HEK293 (cell line): ENCODE measurements around the gene EFNA2.

Experiments used
- CTCF ChIA-PET: fragments of 350-600 bp; formaldehyde crosslinking; extraction: SDS; loops from one replicate; lab custom pipeline; 2021; ENCODE audit warnings: antibody characterized with exemption; lab: Yijun Ruan, JAX
- POLR2A ChIA-PET: fragments of 300-600 bp; formaldehyde crosslinking; extraction: SDS; loops from one replicate; lab custom pipeline; 2020; ENCODE audit warnings: antibody characterized with exemption, inconsistent platforms; lab: Yijun Ruan, JAX
- H3K27ac ChIP-seq: fragments of 200-500 bp; sonication (Bioruptor generic); 2 replicates; pipeline ENCODE4 v1.5.1; 2014; ENCODE audit warnings: low read depth, low read length, control low read depth, inconsistent platforms; ENCODE audit errors: extremely low read depth
- H3K36me3 ChIP-seq, 2 experiments: fragments of 200-500 bp in 1 of 2; sonication (Bioruptor generic) in 1 of 2; 1 replicate in 1 of 2; 2 replicates in 1 of 2; pipeline ENCODE4 v1.5.1; 2014 to 2017; ENCODE audit warnings: inconsistent platforms in 2 of 2, low read length in 2 of 2; ENCODE audit not compliant: control insufficient read depth in 2 of 2, insufficient read depth in 1 of 2
- H3K4me1 ChIP-seq: fragments of 200-500 bp; sonication (Bioruptor generic); 2 replicates; pipeline ENCODE4 v1.5.1; 2014; ENCODE audit warnings: mild to moderate bottlenecking, low read length, inconsistent platforms; ENCODE audit not compliant: control insufficient read depth, insufficient read depth
- H3K4me3 ChIP-seq: 2 replicates; pipeline ENCODE4 v1.5.1; 2011; ENCODE audit warnings: low read depth, mild to moderate bottlenecking, control low read depth, low read length, moderate library complexity
- H3K9me3 ChIP-seq: fragments of 200-500 bp; sonication (Bioruptor generic); 2 replicates; pipeline ENCODE4 v1.5.1; 2014; ENCODE audit warnings: low read depth, low read length, inconsistent platforms; ENCODE audit not compliant: control insufficient read depth, insufficient read depth
- ATF2 ChIP-seq: fragments of 450-650 bp; formaldehyde crosslinking; IDR thresholded peaks from 2 replicates; pipeline ENCODE4 v1.5.1; 2016; ENCODE audit warnings: missing biosample characterization, missing genetic modification characterization, low read depth
- GLIS2 ChIP-seq: fragments of 450-650 bp; formaldehyde crosslinking; IDR thresholded peaks from 2 replicates; pipeline ENCODE4 v1.5.1; 2016; ENCODE audit warnings: missing biosample characterization, missing genetic modification characterization
- HOXC10 ChIP-seq: sonication (generic); formaldehyde crosslinking; IDR thresholded peaks from 2 replicates; pipeline ENCODE4 v1.8.1; 2023; ENCODE audit warnings: mild to moderate bottlenecking, missing genetic modification reagents
- HOXD13 ChIP-seq: sonication (generic); formaldehyde crosslinking; IDR thresholded peaks from 2 replicates; pipeline ENCODE4 v1.8.0; 2022; ENCODE audit warnings: missing genetic modification reagents, borderline replicate concordance
- RBAK ChIP-seq: fragments of 450-650 bp; formaldehyde crosslinking; IDR thresholded peaks from 2 replicates; pipeline ENCODE4 v1.5.1; 2016; ENCODE audit warnings: missing biosample characterization, missing genetic modification characterization
- SCRT2 ChIP-seq: fragments of 450-650 bp; formaldehyde crosslinking; IDR thresholded peaks from 2 replicates; pipeline ENCODE4 v1.5.1; 2016; ENCODE audit warnings: missing biosample characterization, missing genetic modification characterization
- TCF7L2 ChIP-seq: IDR thresholded peaks from 2 replicates; pipeline ENCODE4 v1.6.1; 2011; ENCODE audit warnings: low read depth, mild to moderate bottlenecking, inconsistent platforms, low read length, moderate library complexity, borderline replicate concordance
- TRIM28 ChIP-seq: IDR thresholded peaks from 2 replicates; pipeline ENCODE4 v1.6.1; 2011; ENCODE audit warnings: low read length, control low read depth, borderline replicate concordance
- ZBTB48 ChIP-seq: fragments of 450-650 bp; formaldehyde crosslinking; IDR thresholded peaks from 2 replicates; pipeline ENCODE4 v1.5.1; 2016; ENCODE audit warnings: missing biosample characterization, missing genetic modification characterization
- ZBTB7A ChIP-seq: fragments of 450-650 bp; formaldehyde crosslinking; IDR thresholded peaks from 2 replicates; pipeline ENCODE4 v1.5.1; 2016; ENCODE audit warnings: low read depth, missing biosample characterization, missing genetic modification characterization
- ZFHX2 ChIP-seq: fragments of 450-650 bp; formaldehyde crosslinking; conservative IDR thresholded peaks from 2 replicates; pipeline ENCODE4 v1.5.1; 2016; ENCODE audit warnings: missing biosample characterization, missing genetic modification characterization
- ZFP3 ChIP-seq: fragments of 450-650 bp; formaldehyde crosslinking; IDR thresholded peaks from 2 replicates; pipeline ENCODE4 v1.5.1; 2016; ENCODE audit warnings: low read depth, missing biosample characterization, missing genetic modification characterization
- ZNF133 ChIP-seq: fragments of 450-650 bp; formaldehyde crosslinking; IDR thresholded peaks from 2 replicates; pipeline ENCODE4 v1.5.1; 2016; ENCODE audit warnings: missing biosample characterization, missing genetic modification characterization
- ZNF157 ChIP-seq: fragments of 450-650 bp; formaldehyde crosslinking; IDR thresholded peaks from 2 replicates; pipeline ENCODE4 v1.5.1; 2016; ENCODE audit warnings: missing biosample characterization, missing genetic modification characterization
- ZNF16 ChIP-seq: fragments of 450-650 bp; formaldehyde crosslinking; IDR thresholded peaks from 2 replicates; pipeline ENCODE4 v1.5.1; 2016; ENCODE audit warnings: low read depth, missing biosample characterization, missing genetic modification characterization
- ZNF169 ChIP-seq: fragments of 450-650 bp; formaldehyde crosslinking; IDR thresholded peaks from 2 replicates; pipeline ENCODE4 v1.5.1; 2016; ENCODE audit warnings: missing biosample characterization, missing genetic modification characterization
- ZNF174 ChIP-seq: fragments of 450-650 bp; formaldehyde crosslinking; IDR thresholded peaks from 2 replicates; pipeline ENCODE4 v1.5.0; 2017; ENCODE audit warnings: missing biosample characterization, mild to moderate bottlenecking, missing genetic modification characterization
- ZNF175 ChIP-seq: fragments of 450-650 bp; formaldehyde crosslinking; IDR thresholded peaks from 2 replicates; pipeline ENCODE4 v1.5.1; 2016; ENCODE audit warnings: missing biosample characterization, missing genetic modification characterization
- ZNF221 ChIP-seq: fragments of 450-650 bp; formaldehyde crosslinking; IDR thresholded peaks from 2 replicates; pipeline ENCODE4 v1.5.1; 2017; ENCODE audit warnings: missing biosample characterization, missing genetic modification characterization, borderline replicate concordance
- ZNF239 ChIP-seq: fragments of 450-650 bp; formaldehyde crosslinking; IDR thresholded peaks from 2 replicates; pipeline ENCODE4 v1.5.1; 2016; ENCODE audit warnings: missing biosample characterization, missing genetic modification characterization
- ZNF24 ChIP-seq: fragments of 450-650 bp; formaldehyde crosslinking; IDR thresholded peaks from 2 replicates; pipeline ENCODE4 v1.5.1; 2016; ENCODE audit warnings: missing biosample characterization, missing genetic modification characterization
- ZNF350 ChIP-seq: fragments of 450-650 bp; formaldehyde crosslinking; IDR thresholded peaks from 2 replicates; pipeline ENCODE4 v1.5.0; 2017; ENCODE audit warnings: missing biosample characterization, mild to moderate bottlenecking, missing genetic modification characterization
- ZNF37A ChIP-seq: fragments of 450-650 bp; IDR thresholded peaks from 2 replicates; pipeline ENCODE4 v1.5.1; 2018; ENCODE audit warnings: missing biosample characterization, missing genetic modification characterization
- ZNF544 ChIP-seq: fragments of 450-650 bp; formaldehyde crosslinking; IDR thresholded peaks from 2 replicates; pipeline ENCODE4 v1.5.0; 2017; ENCODE audit warnings: missing biosample characterization, missing genetic modification characterization
- ZNF548 ChIP-seq: fragments of 450-650 bp; formaldehyde crosslinking; IDR thresholded peaks from 2 replicates; pipeline ENCODE4 v1.5.1; 2016; ENCODE audit warnings: missing biosample characterization, missing genetic modification characterization
- ZNF558 ChIP-seq: fragments of 450-650 bp; formaldehyde crosslinking; IDR thresholded peaks from 2 replicates; pipeline ENCODE4 v1.5.1; 2016; ENCODE audit warnings: missing biosample characterization, missing genetic modification characterization
- ZNF585B ChIP-seq: fragments of 450-650 bp; formaldehyde crosslinking; IDR thresholded peaks from 2 replicates; pipeline ENCODE4 v1.5.1; 2016; ENCODE audit warnings: missing biosample characterization, missing genetic modification characterization
- ZNF658 ChIP-seq: fragments of 450-650 bp; formaldehyde crosslinking; IDR thresholded peaks from 2 replicates; pipeline ENCODE4; 2016; ENCODE audit warnings: missing biosample characterization, missing genetic modification characterization
- ZNF677 ChIP-seq: fragments of 450-650 bp; IDR thresholded peaks from 2 replicates; pipeline ENCODE4 v1.5.0; 2018; ENCODE audit warnings: missing biosample characterization, mild to moderate bottlenecking, missing genetic modification characterization, moderate library complexity
- ZNF701 ChIP-seq: fragments of 450-650 bp; formaldehyde crosslinking; IDR thresholded peaks from 2 replicates; pipeline ENCODE4 v1.5.1; 2016; ENCODE audit warnings: missing biosample characterization, missing genetic modification characterization
- ZXDB ChIP-seq: fragments of 450-650 bp; formaldehyde crosslinking; IDR thresholded peaks from 2 replicates; pipeline ENCODE4 v1.5.1; 2016; ENCODE audit warnings: missing biosample characterization, missing genetic modification characterization
- TF ChIP-seq, protein P1 (sequence below): fragments of 450-650 bp; formaldehyde crosslinking; IDR thresholded peaks from 2 replicates; pipeline ENCODE4 v1.5.1; 2016; ENCODE audit warnings: missing biosample characterization, missing genetic modification characterization
- TF ChIP-seq, protein P2 (sequence below): fragments of 450-650 bp; formaldehyde crosslinking; IDR thresholded peaks from 2 replicates; pipeline ENCODE4 v1.5.1; 2017; ENCODE audit warnings: missing biosample characterization, missing genetic modification characterization
- TF ChIP-seq, protein P3 (sequence below): fragments of 450-650 bp; formaldehyde crosslinking; IDR thresholded peaks from 2 replicates; pipeline ENCODE4 v1.5.1; 2016; ENCODE audit warnings: missing biosample characterization, missing genetic modification characterization

Gene EFNA2

GRCh38 chr19:1266129-1266915, 19.4 kb upstream of the EFNA2 start:
- H3K36me3 ChIP-seq: peaks cover 4 to 16% of the 10 kb centered on the region in 2 experiments; a peak in 2 of 3 replicates
- H3K4me1 ChIP-seq: peaks cover 28% of the 10 kb centered on the region
- H3K27ac ChIP-seq: peak overlapping the region; percentile 61; the same call in 1 of the 2 replicates
- no peaks in the 10 kb centered on the region for H3K9me3 ChIP-seq
- CTCF ChIA-PET: interaction anchor here (0.6 to 11.3 kb wide), 22 partner anchors 9 to 645 kb away, joined by 3 to 299 read pairs (median 4); partner anchors contain the start of genes ATP5F1D and FAM174C
- H3K4me3 ChIP-seq: peak overlapping the region; percentile 35
- POLR2A ChIA-PET: interaction anchor here (0.6 to 7.7 kb wide), 8 partner anchors 8 to 43 kb away, joined by 3 to 407 read pairs (median 7); partner anchors contain the start of genes ATP5F1D and FAM174C
- TF ChIP-seq TRIM28 (no peak), ZNF221 (tag by site-specific recombination) (no peak), ZNF658 (tag by site-specific recombination) (no peak), ZNF548 (tag by site-specific recombination) (no peak), ZBTB7A (tag by site-specific recombination) (0 out of 2 replicates have a peak, but pooled peaks have one; percentile 21), RBAK (tag by site-specific recombination) (no peak), ZNF558 (no peak), ZNF174 (no peak), ZNF701 (tag by site-specific recombination) (no peak), ZNF585B (no peak), ZNF24 (tag by site-specific recombination) (no peak), HOXD13 (CRISPR knock-in tag) (no peak), SCRT2 (tag by site-specific recombination) (no peak), ZNF133 (tag by site-specific recombination) (no peak), ZNF350 (no peak), ZFP3 (tag by site-specific recombination) (no peak), ZXDB (tag by site-specific recombination) (peak; percentile 33), ZNF677 (tag by site-specific recombination) (no peak), TCF7L2 (no peak), ZNF175 (no peak), ZFHX2 (tag by site-specific recombination) (peak; percentile 98), ZNF16 (tag by site-specific recombination) (no peak), ZNF239 (tag by site-specific recombination) (no peak), ZNF544 (tag by site-specific recombination) (no peak), ZNF157 (tag by site-specific recombination) (no peak), HOXC10 (CRISPR knock-in tag) (no peak), ATF2 (tag by site-specific recombination) (no peak), ZNF37A (no peak), ZNF169 (tag by site-specific recombination) (no peak), GLIS2 (peak; percentile 70), ZBTB48 (tag by site-specific recombination) (peak; percentile 38; the same call in 1 of the 2 replicates)
- TF ChIP-seq, protein P1, sequence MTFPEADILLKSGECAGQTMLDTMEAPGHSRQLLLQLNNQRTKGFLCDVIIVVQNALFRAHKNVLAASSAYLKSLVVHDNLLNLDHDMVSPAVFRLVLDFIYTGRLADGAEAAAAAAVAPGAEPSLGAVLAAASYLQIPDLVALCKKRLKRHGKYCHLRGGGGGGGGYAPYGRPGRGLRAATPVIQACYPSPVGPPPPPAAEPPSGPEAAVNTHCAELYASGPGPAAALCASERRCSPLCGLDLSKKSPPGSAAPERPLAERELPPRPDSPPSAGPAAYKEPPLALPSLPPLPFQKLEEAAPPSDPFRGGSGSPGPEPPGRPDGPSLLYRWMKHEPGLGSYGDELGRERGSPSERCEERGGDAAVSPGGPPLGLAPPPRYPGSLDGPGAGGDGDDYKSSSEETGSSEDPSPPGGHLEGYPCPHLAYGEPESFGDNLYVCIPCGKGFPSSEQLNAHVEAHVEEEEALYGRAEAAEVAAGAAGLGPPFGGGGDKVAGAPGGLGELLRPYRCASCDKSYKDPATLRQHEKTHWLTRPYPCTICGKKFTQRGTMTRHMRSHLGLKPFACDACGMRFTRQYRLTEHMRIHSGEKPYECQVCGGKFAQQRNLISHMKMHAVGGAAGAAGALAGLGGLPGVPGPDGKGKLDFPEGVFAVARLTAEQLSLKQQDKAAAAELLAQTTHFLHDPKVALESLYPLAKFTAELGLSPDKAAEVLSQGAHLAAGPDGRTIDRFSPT (tag by site-specific recombination): peak; percentile 86; the same call in 1 of the 2 replicates
- TF ChIP-seq, protein P2, sequence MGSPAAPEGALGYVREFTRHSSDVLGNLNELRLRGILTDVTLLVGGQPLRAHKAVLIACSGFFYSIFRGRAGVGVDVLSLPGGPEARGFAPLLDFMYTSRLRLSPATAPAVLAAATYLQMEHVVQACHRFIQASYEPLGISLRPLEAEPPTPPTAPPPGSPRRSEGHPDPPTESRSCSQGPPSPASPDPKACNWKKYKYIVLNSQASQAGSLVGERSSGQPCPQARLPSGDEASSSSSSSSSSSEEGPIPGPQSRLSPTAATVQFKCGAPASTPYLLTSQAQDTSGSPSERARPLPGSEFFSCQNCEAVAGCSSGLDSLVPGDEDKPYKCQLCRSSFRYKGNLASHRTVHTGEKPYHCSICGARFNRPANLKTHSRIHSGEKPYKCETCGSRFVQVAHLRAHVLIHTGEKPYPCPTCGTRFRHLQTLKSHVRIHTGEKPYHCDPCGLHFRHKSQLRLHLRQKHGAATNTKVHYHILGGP: no peak
- TF ChIP-seq, protein P3, sequence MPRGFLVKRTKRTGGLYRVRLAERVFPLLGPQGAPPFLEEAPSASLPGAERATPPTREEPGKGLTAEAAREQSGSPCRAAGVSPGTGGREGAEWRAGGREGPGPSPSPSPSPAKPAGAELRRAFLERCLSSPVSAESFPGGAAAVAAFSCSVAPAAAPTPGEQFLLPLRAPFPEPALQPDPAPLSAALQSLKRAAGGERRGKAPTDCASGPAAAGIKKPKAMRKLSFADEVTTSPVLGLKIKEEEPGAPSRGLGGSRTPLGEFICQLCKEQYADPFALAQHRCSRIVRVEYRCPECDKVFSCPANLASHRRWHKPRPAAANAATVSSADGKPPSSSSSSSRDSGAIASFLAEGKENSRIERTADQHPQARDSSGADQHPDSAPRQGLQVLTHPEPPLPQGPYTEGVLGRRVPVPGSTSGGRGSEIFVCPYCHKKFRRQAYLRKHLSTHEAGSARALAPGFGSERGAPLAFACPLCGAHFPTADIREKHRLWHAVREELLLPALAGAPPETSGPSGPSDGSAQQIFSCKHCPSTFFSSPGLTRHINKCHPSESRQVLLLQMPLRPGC (tag by site-specific recombination): 0 out of 2 replicates have a peak, but pooled peaks have one; percentile 2
